NCI-H2196 treated with DMSO at 0.1 percent for 48 hours (cell line): ENCODE data around the gene FERMT2.

ENCODE experiments used
- DNase-seq: peaks from one replicate; lab custom pipeline; 2025; ENCODE audit not compliant: unreplicated experiment; lab: John Stamatoyannopoulos, UW

Gene FERMT2, protein sequence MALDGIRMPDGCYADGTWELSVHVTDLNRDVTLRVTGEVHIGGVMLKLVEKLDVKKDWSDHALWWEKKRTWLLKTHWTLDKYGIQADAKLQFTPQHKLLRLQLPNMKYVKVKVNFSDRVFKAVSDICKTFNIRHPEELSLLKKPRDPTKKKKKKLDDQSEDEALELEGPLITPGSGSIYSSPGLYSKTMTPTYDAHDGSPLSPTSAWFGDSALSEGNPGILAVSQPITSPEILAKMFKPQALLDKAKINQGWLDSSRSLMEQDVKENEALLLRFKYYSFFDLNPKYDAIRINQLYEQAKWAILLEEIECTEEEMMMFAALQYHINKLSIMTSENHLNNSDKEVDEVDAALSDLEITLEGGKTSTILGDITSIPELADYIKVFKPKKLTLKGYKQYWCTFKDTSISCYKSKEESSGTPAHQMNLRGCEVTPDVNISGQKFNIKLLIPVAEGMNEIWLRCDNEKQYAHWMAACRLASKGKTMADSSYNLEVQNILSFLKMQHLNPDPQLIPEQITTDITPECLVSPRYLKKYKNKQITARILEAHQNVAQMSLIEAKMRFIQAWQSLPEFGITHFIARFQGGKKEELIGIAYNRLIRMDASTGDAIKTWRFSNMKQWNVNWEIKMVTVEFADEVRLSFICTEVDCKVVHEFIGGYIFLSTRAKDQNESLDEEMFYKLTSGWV

DNA sequence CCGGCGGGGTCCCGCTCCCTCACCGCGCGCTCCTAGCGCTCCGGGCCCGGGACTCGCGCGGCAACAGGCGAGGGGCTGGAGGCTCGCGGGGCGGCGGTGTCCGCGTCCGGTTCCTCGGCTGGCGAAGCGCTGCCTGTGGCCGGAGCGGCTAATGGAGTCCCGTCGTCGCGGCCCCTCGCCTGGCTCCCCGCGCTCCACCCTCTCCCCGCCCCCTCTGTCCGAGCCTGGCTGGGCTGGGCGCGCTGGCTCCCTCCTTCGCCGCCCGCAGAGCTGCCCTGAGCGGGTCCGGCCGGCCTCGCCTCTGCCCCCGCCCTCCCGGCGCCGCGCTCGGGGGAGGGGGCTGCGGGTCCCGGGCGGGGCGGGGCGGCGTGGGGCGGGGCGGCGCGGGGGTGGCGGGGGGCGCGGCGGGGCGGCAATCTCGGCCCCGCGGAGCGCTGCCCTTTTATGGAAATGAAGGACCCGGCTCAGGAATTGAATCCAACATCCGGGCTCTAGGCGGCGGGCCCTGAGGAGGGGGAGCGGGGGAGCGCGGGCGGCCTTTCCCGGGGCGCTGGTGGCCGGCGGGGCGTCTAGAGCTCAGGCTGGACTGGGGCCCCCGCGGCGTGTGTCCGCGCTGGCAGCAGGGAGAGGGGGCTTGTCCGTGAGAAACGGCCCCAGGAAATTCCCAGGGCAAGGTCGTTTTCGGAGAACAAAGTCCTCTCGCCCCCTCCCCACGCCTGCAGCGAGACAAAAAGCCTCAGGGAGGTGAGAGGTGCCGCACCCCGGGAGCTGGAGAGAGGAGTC, at the start of gene FERMT2:
FERMT2 (minus strand) TSS at position 153 of the 783 bp plus-strand sequence. CDS start 482 bp downstream, outside the sequence.
- peak; percentile 81 for DNase-seq

DNA sequence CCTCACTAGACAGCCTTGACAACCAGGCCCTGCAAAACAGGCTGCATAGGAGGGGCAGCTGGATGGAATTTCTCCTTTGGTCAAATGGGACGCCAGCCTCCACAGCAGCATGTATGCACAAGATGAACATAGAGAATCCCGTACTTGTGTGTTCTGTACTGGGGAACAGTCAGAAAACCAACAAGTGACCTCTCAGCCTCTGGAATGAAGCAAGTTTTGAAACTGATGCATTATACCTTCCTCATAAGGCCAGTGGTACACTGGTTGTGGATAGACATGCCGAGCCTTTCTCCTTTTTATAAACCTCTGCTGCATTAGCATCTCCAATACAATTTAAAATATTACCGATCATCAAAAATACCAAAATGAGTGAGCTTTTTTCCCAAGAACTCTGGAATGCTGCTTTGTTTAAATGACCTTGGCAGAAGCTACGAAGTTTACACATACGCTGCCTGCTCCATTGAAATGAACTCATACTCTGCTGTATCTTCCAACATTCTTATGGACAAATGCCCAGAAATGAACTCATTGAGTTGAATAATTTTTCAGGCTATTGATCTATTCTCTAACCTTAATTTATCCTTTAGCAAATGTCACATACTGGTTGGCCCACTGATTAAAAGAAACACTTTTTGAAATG, 47.6 kb upstream of the FERMT2 start:
- DNase-seq = no peak

- no peak for DNase-seq
These were observed 45.6 kb upstream of the FERMT2 start for GRCh38 chr14:52996493-52996892.

GRCh38 chr14:52995998-52996397, 45.1 kb upstream of the FERMT2 start:
- DNase-seq = no peak

GRCh38 chr14:52992236-52992870, 41.5 kb upstream of the FERMT2 start:
- DNase-seq = no peak

DNA sequence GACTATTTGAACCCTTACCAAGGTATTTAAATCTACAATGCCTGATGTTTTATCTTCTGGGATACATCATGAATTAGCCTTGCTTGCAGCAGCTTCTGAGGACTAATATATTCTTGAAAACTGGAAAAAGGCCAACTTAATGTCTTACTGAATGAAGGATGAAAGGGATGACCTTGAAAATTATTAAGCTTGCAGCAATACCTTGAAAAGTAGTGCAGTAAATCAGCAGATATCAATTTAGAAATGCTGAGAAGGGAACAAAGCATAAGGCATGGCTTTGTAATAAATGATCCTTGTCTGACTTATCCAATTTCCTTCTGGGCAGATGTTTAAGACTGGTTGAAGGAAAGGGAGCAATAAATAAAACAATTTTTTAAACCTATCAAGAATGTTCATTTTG, 37.3 kb upstream of the FERMT2 start:
- no peak for DNase-seq

DNA sequence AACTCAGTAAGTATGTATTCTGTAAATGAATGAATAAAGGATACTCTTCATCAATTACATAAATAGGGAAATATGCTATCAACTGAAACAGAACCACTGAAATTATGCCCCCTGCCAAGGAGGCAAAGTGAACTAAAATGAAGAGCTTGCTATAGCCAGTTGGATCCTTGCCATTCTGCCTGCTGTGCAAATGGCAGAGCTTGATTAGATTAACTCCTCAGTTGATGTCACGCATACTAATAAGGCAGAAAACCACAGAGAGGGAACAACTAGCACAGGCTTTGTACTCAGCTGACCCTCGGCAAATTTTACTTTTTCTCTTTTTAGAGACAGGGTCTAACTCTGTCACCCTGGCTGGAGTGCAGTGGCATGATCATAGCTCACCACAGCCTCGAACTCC, 36.7 kb upstream of the FERMT2 start:
- no peak for DNase-seq

- no peak for DNase-seq
These were observed 36.2 kb upstream of the FERMT2 start for GRCh38 chr14:52987042-52987441.

DNA sequence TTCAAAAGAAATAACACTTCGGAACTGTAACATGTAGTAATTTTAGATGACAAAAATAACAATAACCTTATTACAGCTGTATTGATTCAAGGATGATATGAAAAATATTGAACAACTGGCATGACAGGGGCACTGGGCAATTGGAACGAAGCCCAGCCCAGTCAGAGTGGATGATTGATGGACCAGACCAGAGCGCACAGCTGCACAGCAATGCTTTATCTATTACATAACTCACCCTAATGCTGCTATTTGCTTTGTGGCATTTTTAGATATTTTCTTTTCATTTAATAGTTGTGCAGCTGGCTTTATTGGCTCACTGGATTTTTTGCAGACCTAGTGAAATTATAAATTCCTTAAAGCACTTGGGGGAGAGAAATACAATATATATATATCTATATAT, 26.9 kb upstream of the FERMT2 start:
- DNase-seq = no peak

GRCh38 chr14:52974406-52974805, 23.6 kb upstream of the FERMT2 start:
- DNase-seq = no peak

DNA sequence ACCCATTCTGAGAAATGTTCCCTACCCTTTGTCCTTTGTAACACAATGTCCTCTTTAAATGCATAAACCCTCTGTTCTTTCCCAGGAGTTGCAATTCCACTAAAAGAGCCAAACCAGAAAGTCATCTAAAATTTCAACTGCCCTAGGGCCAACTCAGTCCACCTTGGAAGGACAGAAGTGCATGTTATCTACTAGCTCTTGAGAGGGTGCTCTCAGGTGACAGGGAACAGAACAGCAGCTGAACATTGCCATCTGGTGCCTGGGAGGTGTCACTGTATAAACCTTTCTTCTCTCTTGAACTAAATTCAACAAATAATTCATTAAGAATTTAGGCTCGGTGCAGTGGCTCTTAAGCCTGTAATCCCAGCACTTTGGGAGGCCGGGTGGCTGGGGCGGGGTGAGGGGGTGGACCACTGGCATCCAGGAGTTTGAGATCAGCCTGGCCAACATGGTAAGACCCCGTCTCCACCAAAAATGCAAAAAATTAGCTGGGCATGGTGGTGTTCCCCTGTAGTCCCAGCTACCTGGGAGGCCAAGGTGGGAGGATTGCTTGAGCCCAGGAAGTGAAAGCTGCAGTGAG, 10.3 kb upstream of the FERMT2 start:
- peak; percentile 70 for DNase-seq

- DNase-seq = no peak
These were observed 9.8 kb upstream of the FERMT2 start for GRCh38 chr14:52960627-52961026.

DNA sequence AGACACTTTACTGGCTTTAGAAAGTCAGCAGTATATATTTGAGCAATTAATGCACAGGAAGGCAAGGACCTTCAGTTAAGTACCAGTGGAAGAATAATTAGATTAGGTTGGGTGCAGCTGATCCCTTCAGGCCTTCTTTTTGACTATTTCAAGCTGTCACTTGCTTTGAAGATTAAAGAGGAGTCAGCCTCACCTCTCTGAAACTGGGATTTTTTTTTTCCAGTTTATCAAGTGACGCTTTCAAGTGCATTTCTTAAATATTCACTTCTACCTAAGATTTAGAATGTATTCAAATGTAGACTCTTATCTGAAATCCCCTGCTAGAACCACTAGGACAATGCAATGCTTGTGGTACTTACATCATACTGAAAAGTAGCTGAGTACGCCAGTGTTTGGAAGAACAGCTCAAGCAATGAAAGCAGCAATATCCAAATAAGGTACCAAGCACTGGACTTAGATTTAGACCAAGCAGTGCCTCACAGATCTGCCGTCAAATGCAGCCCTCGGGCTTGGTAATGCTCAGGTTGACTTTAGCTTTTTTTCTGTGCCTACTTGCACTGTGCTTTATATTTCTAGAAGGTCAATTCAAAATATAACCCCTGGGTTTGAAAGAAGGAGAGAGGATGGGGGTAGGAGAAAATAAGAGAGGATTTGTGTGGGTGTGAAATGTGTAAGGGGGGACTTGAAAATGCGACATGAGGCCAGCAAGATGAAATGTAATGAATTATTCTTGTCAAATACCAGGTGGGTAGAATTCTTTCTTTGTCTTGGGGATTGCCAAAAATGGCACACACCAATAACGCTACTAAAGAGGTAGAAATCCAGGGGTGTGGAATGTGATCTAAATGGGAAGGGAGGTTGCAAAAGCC, 3.7 kb upstream of the FERMT2 start:
- DNase-seq = no peak

DNA sequence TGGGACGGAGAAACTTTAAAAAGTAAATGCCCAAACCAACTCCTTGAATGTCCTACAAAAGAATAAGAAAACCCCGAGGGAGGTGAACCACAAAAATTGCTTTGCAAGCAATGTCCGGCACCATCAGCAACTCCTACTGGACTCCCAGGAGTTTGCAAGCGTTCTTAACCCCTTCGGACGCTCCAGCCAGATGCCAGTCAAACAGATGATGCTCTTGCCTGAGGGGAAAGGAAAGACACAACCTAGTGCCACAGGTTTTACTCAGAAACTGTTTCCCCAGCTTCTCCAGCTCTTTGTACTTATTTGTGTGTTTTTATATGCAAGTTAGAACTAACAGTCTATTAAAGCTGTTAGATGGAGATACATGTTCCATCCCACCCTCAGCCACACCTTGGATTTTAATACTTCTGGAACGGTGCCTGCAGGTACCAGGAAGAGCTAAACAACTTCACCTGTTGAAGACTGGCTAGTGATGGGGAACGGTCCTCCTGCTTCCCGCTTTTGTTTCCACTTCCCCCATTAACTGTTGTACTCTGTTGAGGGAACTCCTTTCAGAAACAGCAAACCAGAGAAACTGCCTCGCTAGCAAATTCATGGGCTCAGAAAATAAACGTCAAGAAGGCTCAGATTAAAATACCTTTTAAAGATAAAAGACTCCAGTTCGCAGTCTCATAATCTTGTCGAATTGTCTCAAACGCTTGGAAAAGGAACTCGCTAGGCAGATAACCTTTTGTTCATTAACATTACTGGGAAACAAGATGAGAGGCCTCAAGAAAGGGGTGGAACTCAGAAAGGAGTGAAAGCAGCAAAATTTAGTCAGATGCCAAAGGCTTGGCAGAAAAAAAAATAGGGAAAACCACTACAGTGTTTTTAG, 1.1 kb upstream of the FERMT2 start:
- DNase-seq = peak; percentile 64

- DNase-seq = no peak
These were observed 396 bp downstream of the FERMT2 start for GRCh38 chr14:52950410-52950897.

- DNase-seq = no peak
These were observed 990 bp downstream of the FERMT2 start for GRCh38 chr14:52949711-52950409.

DNA sequence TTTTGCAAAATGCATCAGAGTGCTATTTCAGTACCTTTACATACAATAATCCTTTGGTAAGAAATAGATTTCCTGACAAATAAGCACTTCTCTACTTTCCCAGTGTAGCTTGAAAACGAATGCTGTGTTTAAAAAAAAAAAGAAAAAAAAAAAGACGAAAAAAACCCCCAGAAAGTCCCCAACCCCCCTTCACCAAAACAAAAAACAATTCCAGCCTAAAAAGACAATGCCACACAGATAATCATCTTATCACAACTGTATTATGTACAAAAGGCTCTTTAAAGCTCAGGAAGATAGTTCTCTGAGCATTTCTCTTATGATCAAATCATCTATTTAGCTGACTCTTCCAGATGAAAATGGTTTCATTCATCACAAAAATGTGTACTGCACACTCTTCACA, 1.6 kb downstream of the FERMT2 start:
- no peak for DNase-seq

- no peak for DNase-seq
These were observed 2.0 kb downstream of the FERMT2 start for GRCh38 chr14:52948836-52949235.
